Rectal smooth muscle tissue (tissue), 1 donor: ENCODE measurements around the gene C1QTNF4.

Experiments
- H3K27ac ChIP-seq: one replicate; pipeline ENCODE4 v1.7.0; 2013; ENCODE audit warnings: low read depth, low read length, inconsistent platforms
- H3K27me3 ChIP-seq: one replicate; pipeline ENCODE4 v1.7.0; 2013; ENCODE audit warnings: low read length; ENCODE audit not compliant: control insufficient read depth, insufficient read depth
- H3K36me3 ChIP-seq: one replicate; pipeline ENCODE4 v1.7.0; 2013; ENCODE audit warnings: low read length; ENCODE audit not compliant: control insufficient read depth, insufficient read depth
- H3K4me1 ChIP-seq: one replicate; pipeline ENCODE4 v1.7.0; 2013; ENCODE audit warnings: low read length; ENCODE audit not compliant: control insufficient read depth, insufficient read depth
- H3K4me3 ChIP-seq: one replicate; pipeline ENCODE4 v1.7.0; 2013; ENCODE audit warnings: low read length
- H3K9ac ChIP-seq: one replicate; pipeline ENCODE4 v1.7.0; 2013; ENCODE audit warnings: low read length

The C1QTNF4 gene

DNA sequence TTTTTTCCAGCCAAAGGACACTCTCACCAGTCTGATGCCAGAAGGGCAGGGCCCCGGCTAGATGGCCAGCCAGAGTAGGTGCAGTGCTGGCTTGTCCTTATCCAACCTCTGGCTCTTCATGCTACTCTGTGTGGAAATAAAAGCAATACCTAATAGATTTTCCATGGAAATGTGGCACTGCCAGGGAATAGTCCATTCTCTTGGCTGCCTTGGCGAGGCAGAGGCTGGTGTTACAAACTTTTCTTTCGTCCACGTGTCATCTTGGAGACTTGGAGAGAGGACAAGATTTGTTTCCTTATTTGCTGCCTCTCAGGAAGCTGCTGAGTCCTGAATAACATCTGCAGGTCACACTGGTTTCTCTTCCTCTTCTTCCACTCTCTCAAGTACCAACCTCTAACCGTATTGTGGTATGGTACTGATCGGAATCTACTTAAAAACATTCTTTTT, 17.2 kb upstream of the C1QTNF4 start:
- no peak overlapping the region for H3K4me3 ChIP-seq
- H3K27ac ChIP-seq, result no peak overlapping the region
- no peaks in the 10 kb centered on the region for H3K4me1 ChIP-seq
- peaks cover 3% of the 10 kb centered on the region for H3K36me3 ChIP-seq
- H3K27me3 ChIP-seq, result no peaks in the 10 kb centered on the region
- H3K9ac ChIP-seq, result no peak overlapping the region

DNA sequence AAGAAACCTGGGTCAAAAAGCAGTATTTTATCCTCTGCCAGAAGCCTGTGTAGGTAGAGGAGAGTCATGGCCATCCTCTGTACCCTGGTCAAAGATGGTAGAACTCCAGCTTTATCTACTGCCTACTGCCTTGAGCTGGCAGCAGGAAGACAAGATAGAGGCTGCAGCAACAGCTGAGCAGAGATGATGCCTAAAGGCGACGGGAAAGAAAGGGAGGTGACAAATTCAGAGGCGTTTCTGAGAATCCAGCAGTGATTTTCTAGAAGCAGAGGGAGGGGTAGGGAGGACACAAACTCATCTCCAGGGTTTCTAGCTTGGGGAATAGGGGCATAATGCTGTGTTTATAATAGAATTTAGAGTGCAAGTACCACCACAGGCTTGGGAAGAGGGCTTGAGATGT, 15.5 kb upstream of the C1QTNF4 start:
- Histone ChIP-seq H3K4me1 (no peaks in the 10 kb centered on the region), H3K9ac (no peak overlapping the region)

GRCh38 chr11:47607380-47607779, 13.2 kb upstream of the C1QTNF4 start:
- no peak overlapping the region for H3K27ac ChIP-seq
- H3K9ac ChIP-seq, result no peak overlapping the region
- H3K4me3 ChIP-seq, result no peak overlapping the region
- H3K36me3 ChIP-seq, result peaks cover 3% of the 10 kb centered on the region
- no peaks in the 10 kb centered on the region for H3K4me1 ChIP-seq
- H3K27me3 ChIP-seq, result no peaks in the 10 kb centered on the region

More for the DNA sequence above, 15.5 kb upstream of the C1QTNF4 start:
- H3K27me3 ChIP-seq, result no peaks in the 10 kb centered on the region
- no peak overlapping the region for H3K4me3 ChIP-seq
- peaks cover 3% of the 10 kb centered on the region for H3K36me3 ChIP-seq
- H3K27ac ChIP-seq, result no peak overlapping the region

- no peak overlapping the region for H3K4me3 ChIP-seq
- H3K27me3 ChIP-seq, result no peaks in the 10 kb centered on the region
- H3K9ac ChIP-seq, result no peak overlapping the region
- peaks cover 3% of the 10 kb centered on the region for H3K36me3 ChIP-seq
- H3K27ac ChIP-seq, result no peak overlapping the region
- no peaks in the 10 kb centered on the region for H3K4me1 ChIP-seq
Measured at GRCh38 chr11:47606731-47607130, 12.5 kb upstream of the C1QTNF4 start.

DNA sequence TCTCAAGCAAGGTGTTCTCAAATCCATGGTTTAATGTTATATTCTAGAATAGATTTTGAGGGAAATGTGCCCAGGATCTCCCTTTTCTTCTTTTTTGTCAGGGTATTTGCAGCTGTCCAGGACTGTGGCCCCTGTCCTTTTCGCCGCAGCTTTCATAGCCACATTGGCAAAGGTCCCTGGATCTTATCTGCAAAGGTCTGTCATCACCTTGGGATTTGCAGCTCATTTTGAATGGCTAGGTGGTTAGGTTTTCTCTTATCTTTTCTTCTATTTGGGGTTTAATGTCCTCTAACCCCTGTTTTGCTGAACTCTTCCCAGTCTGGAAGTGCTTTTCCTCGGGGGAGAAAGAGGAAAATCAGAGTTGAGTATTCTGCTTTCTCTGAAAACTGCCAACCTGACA, 11.7 kb upstream of the C1QTNF4 start:
- Histone ChIP-seq H3K4me1 (no peaks in the 10 kb centered on the region), H3K27ac (no peak overlapping the region), H3K27me3 (no peaks in the 10 kb centered on the region), H3K36me3 (peaks cover 3% of the 10 kb centered on the region), H3K9ac (no peak overlapping the region), H3K4me3 (no peak overlapping the region)

GRCh38 chr11:47603295-47603694, 9.1 kb upstream of the C1QTNF4 start:
- Histone ChIP-seq H3K9ac (no peak overlapping the region), H3K27me3 (no peaks in the 10 kb centered on the region), H3K4me3 (no peak overlapping the region), H3K27ac (no peak overlapping the region), H3K36me3 (no peaks in the 10 kb centered on the region), H3K4me1 (no peaks in the 10 kb centered on the region)

DNA sequence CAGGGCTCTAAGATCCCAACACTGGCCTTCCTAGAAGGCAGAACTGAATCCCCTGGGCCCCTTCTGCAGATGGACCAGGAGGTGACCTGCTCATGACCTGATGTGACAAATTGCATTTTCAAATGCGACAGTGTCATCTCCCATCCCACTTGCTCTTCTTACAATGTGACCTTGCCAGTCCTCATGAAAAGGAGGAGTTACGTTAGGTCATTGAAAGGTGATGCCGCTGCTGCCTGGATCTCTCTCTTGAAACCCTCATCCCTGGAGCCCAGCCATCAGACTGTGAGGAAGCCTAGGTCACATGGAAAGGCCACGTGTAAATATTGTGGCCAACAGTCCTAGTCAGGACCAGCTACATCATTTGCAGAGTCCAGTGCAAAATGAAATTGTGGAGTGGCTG, 5.7 kb upstream of the C1QTNF4 start:
- H3K27me3 ChIP-seq, result peaks cover 3% of the 10 kb centered on the region
- no peak overlapping the region for H3K27ac ChIP-seq
- H3K4me3 ChIP-seq, result no peak overlapping the region
- H3K4me1 ChIP-seq, result no peaks in the 10 kb centered on the region
- no peak overlapping the region for H3K9ac ChIP-seq
- H3K36me3 ChIP-seq, result no peaks in the 10 kb centered on the region

GRCh38 chr11:47595967-47596366, 1.8 kb upstream of the C1QTNF4 start:
- Histone ChIP-seq H3K4me1 (no peaks in the 10 kb centered on the region), H3K4me3 (no peak overlapping the region), H3K36me3 (no peaks in the 10 kb centered on the region), H3K9ac (no peak overlapping the region), H3K27me3 (peaks cover 18% of the 10 kb centered on the region), H3K27ac (no peak overlapping the region)

DNA sequence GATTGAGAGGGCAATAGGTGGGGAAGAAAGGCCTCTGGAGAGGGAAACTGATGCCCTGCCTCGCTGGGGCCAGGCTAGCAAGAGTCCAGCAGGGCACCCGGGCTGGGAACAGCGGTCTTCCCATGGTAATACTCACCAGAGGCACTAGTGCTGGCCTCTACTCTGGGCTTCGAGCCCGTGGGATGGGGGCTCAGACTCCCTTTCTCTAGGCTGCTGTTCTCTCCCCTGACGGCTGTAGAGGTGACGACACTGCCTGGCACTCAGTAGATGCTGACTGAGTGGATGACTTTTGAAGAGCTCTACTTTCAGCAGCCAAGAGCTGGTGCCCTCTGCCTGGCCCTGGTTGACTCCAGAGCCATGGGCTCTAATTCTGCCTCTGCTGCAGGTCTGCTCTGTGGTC, 818 bp upstream of the C1QTNF4 start:
- peaks cover 18% of the 10 kb centered on the region for H3K27me3 ChIP-seq
- H3K4me1 ChIP-seq, result no peaks in the 10 kb centered on the region
- no peaks in the 10 kb centered on the region for H3K36me3 ChIP-seq
- H3K4me3 ChIP-seq, result no peak overlapping the region
- no peak overlapping the region for H3K9ac ChIP-seq
- no peak overlapping the region for H3K27ac ChIP-seq

DNA sequence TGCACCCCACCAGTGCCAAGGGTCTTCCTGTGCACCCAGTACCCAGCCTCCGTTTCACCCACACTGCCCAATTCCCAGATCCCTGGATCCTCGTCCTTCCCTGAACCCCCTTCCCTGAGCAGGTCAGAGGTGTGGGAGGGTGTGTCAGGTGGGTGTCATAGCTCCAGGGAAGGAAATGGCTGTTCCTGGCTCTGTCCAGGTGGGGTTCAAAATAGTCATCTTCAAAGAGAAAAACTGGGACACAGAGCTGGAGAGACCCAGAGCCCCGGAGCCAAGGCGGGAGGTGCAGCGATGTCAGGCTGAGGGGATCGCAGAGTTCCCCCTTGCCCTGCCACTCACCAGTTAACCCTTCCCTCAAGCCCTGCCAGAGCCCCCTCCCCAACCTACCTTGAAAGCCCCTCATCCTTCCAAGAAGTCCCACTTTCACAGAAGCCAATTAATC, 698 bp downstream of the C1QTNF4 start:
- Histone ChIP-seq H3K27ac (no peak overlapping the region), H3K4me3 (no peak overlapping the region), H3K4me1 (no peaks in the 10 kb centered on the region), H3K36me3 (no peaks in the 10 kb centered on the region), H3K27me3 (peaks cover 18% of the 10 kb centered on the region), H3K9ac (no peak overlapping the region)

GRCh38 chr11:47592970-47593369, 1.2 kb downstream of the C1QTNF4 start:
- Histone ChIP-seq H3K36me3 (no peaks in the 10 kb centered on the region), H3K27ac (no peak overlapping the region), H3K27me3 (peaks cover 18% of the 10 kb centered on the region), H3K9ac (no peak overlapping the region), H3K4me1 (no peaks in the 10 kb centered on the region), H3K4me3 (no peak overlapping the region)

DNA sequence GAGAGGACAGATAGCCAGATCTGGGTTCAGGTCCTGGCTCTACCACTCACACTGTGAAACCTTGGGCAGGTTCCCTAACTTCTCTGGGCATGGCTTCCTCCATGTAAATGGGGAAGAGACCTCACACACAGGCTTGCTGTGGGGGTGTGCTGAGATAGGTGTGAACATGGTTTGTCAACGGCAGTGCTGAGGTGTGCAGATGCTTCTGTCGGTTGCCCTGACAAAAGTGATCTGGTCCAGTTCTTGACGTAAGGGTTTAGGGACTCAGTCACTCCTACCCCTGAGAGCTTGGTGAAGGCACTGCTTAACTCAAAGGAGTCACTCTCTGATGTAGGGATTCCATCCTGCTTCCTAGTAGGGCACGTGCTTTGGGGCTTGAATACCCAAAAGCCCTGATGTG, 2.0 kb downstream of the C1QTNF4 start:
- no peaks in the 10 kb centered on the region for H3K36me3 ChIP-seq
- H3K4me1 ChIP-seq, result no peaks in the 10 kb centered on the region
- H3K27ac ChIP-seq, result no peak overlapping the region
- H3K27me3 ChIP-seq, result peaks cover 18% of the 10 kb centered on the region
- H3K4me3 ChIP-seq, result no peak overlapping the region
- no peak overlapping the region for H3K9ac ChIP-seq

GRCh38 chr11:47591764-47592163, 2.4 kb downstream of the C1QTNF4 start:
- H3K27ac ChIP-seq, result no peak overlapping the region
- no peaks in the 10 kb centered on the region for H3K36me3 ChIP-seq
- H3K4me3 ChIP-seq, result no peak overlapping the region
- peaks cover 18% of the 10 kb centered on the region for H3K27me3 ChIP-seq
- no peaks in the 10 kb centered on the region for H3K4me1 ChIP-seq
- H3K9ac ChIP-seq, result no peak overlapping the region
